Fibroblast of villous mesenchyme (primary cell): ENCODE measurements around the gene NEK6. TPM values are rescaled to one million over a fixed set of nuclear protein-coding genes. Genes with fewer than 3 reads are reported as not detected.
A peak's percentile ranks its signal among the peaks of the same experiment; 100 is the strongest.

Experiments
- DNase-seq: peaks from one replicate; pipeline ENCODE4 v3.0.0-alpha.2; 2010; ENCODE audit warnings: low read depth
- H3K4me3 ChIP-seq: 2 replicates; pipeline ENCODE4 v1.5.1; 2011; ENCODE audit warnings: low read depth, mild to moderate bottlenecking, low read length
- total RNA-seq: library from RNA; depleted of rRNA; stranded (reverse); fragments of >200 nt; gene quantifications from 2 replicates; pipeline ENCODE4 v1.2.3, GENCODE V29; 2012
- TF ChIP-seq, protein P1 (sequence below): IDR thresholded peaks from 2 replicates; pipeline ENCODE4 v1.5.1; 2012; ENCODE audit warnings: low read depth, mild to moderate bottlenecking, low read length; ENCODE audit not compliant: insufficient read depth

The NEK6 gene
- total RNA-seq, 1 donor: 41.9 TPM

GRCh38 chr9:124274226-124274625 lies 16.5 kb downstream of the NEK6 start:
- no peak for DNase-seq
- H3K4me3 ChIP-seq: no peak overlapping the region
- TF ChIP-seq, protein P1, sequence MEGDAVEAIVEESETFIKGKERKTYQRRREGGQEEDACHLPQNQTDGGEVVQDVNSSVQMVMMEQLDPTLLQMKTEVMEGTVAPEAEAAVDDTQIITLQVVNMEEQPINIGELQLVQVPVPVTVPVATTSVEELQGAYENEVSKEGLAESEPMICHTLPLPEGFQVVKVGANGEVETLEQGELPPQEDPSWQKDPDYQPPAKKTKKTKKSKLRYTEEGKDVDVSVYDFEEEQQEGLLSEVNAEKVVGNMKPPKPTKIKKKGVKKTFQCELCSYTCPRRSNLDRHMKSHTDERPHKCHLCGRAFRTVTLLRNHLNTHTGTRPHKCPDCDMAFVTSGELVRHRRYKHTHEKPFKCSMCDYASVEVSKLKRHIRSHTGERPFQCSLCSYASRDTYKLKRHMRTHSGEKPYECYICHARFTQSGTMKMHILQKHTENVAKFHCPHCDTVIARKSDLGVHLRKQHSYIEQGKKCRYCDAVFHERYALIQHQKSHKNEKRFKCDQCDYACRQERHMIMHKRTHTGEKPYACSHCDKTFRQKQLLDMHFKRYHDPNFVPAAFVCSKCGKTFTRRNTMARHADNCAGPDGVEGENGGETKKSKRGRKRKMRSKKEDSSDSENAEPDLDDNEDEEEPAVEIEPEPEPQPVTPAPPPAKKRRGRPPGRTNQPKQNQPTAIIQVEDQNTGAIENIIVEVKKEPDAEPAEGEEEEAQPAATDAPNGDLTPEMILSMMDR: no peak

GRCh38 chr9:124274738-124275137 lies 17.0 kb downstream of the NEK6 start:
- no peak overlapping the region for H3K4me3 ChIP-seq
- no peak for DNase-seq
- TF ChIP-seq, protein P1: no peak

DNA sequence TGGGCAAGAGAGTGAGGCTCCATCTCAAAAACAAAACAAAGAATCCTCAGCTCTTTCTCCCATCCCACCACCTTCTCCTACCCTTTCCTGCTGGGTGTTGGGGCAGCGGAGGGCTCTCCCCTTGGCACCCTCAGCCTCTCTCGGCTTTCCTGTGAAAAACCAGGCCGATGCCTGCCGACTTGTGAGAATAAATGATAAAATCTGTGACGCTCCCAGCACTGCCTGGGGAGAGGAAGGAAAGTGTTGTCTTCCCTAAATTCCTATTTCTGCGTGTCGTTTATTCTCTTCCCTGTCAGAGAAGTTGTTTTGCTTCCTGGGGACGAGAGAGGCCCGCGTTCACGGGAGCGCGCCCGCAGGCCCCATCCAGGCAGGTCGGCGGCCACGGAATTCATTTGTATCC lies 19.7 kb downstream of the NEK6 start:
- DNase-seq: no peak
- TF ChIP-seq, protein P1: no peak
- H3K4me3 ChIP-seq: no peak overlapping the region

DNA sequence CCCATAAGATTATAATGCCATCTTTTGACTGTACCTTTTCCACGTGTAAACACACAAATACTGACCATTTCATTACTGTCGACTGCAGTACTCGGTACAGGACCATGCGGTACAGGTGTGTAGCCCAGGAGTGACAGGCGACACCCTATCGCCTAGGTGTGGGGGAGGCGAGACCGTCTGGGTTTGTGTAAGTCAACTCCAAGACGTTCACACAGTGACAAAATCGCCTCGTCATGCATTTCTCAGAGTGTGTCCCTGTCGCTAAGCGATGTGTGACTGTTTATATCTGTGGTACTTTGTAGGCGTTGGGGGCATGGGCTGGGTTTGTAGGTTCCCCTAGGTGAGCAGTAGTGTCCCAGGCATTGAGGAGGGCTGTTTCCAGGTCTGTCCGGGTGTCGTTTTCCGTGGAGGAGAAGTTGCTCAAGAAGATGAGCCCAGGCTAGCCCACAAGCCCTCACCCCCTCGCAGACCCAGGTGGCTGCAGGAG lies 20.3 kb downstream of the NEK6 start:
- TF ChIP-seq, protein P1: no peak
- H3K4me3 ChIP-seq: no peak overlapping the region
- DNase-seq: peak; percentile 28

DNA sequence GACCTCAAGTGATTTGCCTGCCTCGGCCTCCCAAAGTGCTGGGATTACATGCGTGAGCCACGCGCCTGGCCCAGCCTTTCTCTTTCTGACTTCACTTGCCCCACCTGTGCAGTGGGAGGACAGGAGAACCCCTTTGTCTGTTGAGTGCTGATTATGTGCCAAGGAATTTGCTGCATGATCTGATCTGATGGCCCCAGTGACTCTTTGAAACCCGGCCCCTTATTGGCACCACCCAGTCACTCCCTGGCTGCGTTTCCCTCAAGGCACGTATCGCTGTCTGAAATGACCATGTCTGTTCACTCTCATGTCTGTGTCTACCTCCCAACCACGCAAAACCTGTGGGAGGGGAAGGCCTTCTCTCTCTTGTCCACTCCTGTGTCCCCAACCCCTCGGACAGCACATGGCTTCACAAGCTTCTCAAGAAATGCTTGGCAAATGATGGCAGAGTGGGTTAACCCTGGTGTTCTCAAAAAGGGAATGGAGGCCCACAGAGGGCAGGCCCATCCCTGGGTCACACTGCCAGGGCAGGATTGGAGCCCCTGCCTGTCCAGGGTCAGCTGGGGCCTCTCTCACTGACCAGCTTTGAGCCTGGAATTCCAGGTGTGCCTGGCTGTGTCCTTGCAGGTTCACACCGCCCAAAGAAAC lies 21.9 kb downstream of the NEK6 start:
- TF ChIP-seq, protein P1: no peak
- no peak overlapping the region for H3K4me3 ChIP-seq
- peak; percentile 41 for DNase-seq

- no peak overlapping the region for H3K4me3 ChIP-seq
- peak; percentile 95 for DNase-seq
- TF ChIP-seq, protein P1: no peak
Observed at GRCh38 chr9:124280176-124280691, 22.5 kb downstream of the NEK6 start.

DNA sequence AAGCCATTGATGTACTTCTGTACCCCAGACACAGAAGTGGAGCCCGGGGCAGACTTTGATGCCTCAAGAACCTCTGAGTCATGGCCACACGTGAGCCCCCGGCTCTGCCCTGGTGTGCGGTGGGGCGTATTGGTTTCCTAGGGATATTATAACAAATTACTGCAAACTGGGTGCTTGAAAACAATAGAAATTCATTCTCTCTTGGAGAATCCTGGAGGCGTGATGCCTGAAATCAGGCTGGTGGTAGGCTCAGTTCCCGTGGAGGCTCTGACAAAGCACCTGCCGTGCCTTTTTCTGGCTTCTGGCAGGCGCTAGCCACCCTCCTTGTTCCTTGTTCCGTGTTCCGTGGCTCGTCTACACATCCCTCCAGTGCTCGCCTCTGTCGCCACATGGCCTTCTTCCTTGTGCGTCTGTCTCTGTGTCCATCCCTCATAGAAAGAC lies 24.2 kb downstream of the NEK6 start:
- H3K4me3 ChIP-seq: no peak overlapping the region
- TF ChIP-seq, protein P1: no peak
- DNase-seq: peak; percentile 63
